NCI-H146 treated with DMSO at 0.1 percent for 48 hours (cell line): Measurements from ENCODE around the gene AMPH.
"Not testable (repeated sequence)": the region's sequence is repeated elsewhere in the genome, so short reads cannot be mapped to it uniquely, and the experiment has no call there.

ENCODE experiments used
- DNase-seq: peaks from one replicate; lab custom pipeline; 2025; ENCODE audit not compliant: unreplicated experiment; lab: John Stamatoyannopoulos, UW

Gene AMPH

DNA sequence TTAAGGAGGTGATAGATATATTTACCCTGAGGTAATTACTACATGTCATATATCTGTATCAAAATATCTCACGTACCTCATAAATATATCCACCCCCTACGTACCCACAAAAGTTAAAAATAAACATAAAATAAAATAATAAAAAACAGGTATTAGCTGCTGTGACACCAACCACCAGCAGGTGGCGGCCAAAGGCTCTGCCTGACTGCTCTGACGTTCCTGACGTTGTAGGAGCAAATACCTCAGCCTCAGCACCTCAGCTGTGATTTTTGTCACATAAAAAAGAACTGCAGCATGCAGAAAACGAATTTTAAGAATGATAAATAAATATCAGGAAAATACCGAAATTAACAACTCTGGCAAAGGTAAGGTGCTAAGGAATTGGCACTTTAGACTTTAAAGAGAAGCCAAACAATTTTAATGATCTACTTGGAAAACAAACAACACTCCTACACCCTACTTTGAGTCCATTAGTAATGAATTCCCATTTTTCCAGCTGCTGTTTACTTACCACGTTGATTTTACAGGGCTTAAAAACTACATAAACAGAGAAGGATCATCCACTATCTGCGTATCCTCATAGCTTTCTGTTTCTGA is 232.3 kb downstream of the AMPH start:
- DNase-seq = peak; percentile 7

DNA sequence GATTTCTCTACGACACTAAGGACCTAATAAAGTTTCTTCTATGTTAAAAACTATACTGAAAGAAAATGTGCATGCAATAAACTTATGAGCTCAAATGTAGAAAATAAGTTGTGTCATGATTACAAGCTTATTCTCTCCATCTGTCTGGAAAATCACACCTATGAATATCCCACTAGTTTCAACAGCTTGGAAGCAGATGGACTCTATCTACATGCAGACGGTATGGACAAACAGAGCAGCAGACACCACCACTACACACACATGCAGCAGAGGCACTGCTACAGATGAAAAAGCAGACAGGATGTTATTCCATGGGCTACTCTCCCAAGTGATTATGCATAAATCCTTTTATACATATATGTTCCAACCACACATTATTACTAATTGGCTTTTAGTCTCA is 234.3 kb downstream of the AMPH start:
- DNase-seq = no peak

DNA sequence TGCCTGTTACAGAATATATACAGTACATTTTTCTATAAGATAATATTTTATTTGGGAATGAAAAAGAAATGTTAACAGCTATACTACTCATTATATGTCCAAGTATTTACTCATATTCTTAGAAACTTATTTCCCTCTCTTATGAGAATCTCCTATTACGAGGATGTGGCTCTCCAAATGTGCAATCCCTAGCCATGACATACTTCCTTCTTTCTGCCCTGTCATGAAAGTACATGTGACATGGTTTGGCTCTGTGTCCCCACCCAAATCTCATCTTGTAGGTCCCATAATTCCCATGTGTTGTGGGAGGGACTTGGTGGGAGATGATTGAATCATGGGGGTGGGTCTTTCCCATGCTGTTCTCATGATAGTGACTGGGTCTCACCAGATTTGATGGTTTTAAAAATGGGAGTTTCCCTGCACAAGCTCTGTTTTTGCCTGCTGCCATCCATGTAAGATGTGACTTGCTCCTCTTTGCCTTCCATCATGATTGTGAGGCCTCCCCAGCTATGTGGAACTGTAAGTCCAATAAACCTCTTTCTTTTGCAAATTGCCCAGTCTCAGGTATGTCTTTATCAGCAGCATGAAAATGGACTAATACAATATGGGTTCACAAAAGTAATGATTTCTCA is 235.1 kb downstream of the AMPH start:
- DNase-seq = not testable (repeated sequence)

DNA sequence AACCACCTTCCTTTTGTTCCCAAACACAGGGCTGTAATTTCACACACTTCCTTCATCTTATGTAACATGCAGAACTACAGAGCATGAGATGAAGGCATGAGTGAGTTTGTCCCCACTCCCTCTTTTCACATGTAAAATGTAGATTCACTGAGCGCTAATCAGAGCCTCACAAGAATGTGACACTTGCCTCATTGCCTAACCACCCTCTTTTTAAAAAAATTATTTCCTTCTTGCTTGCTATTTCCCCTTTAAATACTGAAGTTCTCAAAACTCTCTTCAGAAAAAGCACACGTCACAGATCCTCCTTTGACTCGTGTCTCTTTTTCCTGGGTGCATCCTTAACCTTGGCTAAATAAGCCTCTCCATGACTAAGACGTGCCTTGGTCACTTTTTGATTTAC is 236.5 kb downstream of the AMPH start:
- DNase-seq = no peak

DNA sequence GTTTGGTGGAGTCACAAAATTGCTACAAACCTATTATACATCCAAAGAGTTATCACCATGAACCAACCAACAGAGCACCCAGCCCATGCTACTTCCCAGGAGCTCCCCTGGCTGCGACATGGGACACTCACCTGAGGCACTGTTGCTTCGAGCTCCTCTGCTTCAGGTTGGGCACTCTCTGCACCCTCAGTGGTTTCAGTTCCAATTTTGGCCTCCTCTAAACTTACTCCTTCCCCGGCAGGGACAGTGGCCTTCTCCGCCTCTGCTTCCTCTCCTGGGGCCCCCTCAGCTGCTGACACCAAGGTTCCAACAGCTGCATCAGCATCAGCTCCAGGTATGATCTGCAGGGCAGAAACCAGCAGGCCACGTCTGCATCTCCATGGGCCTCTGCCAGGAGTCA is 237.3 kb downstream of the AMPH start:
- DNase-seq = no peak

DNA sequence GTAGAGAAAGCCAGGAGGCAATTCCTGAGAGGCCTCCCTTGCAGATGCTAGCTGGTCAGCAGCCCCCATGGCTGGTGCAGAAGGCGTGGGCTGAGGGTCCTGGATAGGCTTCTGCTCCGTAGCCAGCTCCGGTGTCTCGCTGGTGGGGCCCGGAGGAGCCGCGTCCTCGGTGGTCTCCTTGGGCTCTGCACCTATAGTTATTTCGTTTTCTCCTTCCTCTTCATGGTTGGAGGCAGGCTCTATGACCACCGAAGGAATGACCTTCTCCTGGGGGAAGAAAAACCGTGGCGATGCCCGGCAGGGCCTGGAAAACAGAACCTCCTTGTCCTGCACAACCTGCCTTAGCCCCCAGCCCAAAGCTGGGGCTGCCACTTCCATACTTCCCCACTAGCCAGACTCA is 239.4 kb downstream of the AMPH start:
- DNase-seq = no peak

DNA sequence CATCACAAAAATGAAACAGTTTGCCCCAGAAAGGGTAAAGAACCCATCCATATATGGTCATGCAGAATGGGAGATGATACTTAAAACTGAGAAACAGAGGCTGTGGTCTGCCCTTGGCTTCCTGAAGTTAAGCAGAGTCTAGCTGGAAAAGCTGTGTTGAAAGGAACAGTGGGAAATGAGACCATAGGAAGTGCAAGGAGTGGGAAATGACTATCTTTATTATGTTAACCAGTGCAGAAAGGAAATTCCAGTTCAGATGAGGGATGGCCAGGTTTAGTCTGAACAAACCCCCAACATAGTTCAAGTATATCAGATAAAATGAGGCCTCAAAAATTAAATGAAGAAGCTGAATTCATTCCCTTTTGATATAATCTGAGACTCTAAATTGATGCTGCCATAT is 245.5 kb downstream of the AMPH start:
- DNase-seq = no peak

DNA sequence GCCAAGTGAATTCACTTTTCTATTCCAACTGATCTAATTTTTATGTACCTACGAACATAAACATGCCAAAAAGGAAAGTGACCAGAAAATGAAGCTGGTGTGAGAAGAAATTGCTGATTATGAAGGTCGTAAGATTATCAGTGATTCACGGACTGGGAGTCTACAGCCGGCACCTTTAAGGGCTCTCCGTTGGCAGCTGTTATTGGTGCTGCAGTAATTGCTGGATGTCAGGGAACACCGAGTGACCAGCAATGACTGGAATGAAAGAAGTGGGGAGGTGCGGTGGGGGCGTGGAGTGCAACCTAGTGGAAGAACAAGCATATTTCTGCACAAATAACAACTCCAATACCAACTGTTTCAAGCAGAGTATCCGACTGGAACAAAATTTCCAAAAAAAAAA is 247.9 kb downstream of the AMPH start:
- DNase-seq = no peak

DNA sequence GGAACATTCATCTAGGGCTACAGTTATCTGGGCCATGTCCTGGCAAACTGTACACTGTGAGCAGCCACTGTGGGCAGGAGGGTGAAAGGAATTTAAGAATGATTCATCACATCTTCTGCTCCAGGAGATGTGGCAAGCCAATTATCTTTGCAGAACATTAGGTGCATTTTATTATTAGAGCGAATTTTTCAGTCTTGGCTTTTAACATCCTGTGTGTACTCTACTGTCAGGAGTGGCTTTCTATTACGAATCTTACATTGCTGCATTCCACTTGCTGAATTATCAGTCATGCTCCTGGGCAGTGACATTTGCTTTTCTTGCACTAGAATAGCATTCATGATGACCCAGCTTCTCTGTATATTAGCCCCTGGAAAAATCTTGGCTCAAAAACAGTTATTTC is 248.5 kb downstream of the AMPH start:
- no peak for DNase-seq

DNA sequence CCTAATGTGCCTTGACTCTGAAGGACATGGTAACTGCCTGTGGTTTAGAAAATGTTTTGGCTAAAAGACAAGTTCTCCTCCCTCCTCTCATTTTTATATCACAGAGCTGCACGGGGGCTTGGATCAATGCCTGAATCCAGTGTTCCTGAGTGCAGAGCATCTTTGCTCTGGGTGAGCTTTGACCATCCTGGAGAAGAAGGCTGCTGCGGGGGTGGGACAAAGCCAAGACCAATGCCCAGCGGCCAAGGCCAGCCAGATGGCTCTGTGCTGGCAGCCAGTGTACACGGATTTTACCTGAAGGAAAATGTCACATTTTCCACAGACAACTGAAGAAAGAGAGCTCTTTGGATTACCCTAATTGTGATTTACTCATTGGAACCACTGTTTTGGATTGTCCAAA is 255.7 kb downstream of the AMPH start:
- no peak for DNase-seq

DNA sequence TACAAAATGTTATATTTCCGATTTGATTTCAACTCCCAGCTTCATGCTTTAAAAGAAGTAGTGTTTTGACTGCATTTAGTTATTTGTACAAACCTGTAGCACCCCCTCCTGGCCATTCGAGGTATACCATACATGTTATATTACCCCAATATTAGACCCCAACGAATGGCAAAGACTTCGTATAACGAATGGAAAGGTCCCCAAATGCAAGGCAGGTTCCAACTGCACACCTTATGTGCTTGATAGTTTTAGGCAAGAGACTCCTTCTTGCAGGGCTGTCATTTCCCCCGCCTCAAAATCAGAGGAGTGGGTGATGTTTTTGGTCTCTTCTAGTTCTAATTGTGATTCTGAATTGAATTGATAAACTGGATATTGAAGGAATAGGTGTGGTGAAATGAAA is 256.7 kb downstream of the AMPH start:
- no peak for DNase-seq

DNA sequence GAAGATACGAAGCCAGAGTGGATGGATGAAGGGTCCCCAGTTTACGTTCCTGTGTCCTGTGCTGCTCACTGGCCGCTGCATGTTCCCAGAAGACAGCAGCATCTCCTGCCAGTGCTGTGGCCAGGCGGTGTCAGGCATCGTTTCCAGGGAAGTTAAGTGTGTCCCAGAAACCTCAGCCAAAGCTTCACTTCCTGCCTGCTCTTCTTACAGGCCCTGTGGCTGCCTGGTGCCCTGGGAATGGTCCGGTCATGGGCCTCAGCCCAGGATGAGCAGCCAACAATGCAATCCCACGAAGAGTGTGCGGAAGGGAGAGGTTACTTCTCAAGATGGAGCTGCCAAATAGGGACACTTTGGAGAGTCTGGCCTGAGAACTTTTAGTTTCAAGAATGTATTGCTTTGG is 258.0 kb downstream of the AMPH start:
- DNase-seq = no peak

DNA sequence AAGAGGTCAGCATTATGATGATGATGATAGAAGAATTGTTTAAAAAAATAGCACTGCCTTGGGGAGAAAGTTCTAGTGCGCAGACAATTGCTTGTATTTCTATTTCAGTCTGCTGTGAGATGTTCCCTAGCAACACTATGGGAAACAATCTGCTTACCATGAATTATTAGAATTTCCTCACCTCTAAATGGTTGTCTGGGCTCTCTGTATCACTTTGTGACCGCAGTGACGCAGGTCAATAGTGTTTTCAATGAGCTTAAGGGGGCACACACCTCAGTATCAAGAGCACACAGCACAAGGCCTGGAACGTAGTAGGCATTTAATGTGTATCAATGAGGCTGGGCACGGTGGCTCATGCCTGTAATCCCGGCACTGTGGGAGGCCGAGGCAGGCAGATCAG is 258.9 kb downstream of the AMPH start:
- DNase-seq = no peak

DNA sequence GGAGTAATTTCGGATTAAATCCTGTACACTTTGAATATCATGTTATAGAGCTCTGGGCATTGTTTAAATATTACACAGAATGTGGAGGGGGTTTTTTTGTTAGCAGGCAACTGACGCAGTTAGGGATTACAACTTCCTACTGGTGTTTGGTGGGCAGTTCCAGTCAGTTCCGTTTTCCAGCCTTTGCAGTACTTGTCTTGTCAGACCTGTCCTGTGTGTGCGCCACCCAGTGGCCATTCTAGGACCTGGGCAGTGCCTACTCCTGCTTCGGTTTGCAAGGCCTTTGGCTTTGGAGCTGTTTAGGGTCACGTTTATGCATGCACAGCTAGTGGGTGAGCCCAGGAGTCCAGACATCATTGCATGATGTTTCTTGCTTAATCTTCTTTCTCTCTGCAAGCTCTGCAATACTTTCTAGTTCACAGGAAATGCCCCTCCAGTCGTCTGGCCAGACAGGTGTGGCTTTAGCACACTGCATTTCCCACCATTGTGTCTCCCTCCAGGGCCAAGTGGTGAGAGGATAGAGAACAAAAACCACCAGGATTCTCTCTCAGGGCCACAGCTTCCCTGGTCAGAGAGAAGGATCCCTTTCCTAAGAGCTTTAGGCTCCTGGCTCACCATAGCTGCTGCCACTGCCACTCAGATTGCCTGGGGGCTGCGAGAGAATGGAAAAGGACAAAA is 261.2 kb downstream of the AMPH start:
- DNase-seq = peak; percentile 23

DNA sequence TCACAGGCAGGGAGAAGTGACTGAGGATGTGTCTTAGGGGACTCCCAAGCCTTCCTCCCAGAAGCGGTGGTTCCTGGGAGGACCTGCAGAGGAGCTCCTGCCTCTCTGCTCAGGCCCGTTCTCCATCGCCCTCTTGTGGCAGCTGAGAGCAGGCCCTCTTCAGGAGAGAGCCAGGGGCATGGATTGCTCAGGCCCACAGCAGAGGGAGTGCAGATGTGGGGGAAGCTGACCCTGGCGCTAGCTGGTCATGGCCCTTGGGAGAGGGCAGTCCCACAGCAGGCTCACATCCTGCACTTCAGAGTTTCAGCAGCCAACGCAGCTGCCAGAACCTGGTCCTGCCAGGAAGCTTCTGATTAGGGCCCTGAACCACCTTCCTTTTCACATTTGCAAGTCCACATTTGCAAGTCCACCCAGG is 263.0 kb downstream of the AMPH start:
- no peak for DNase-seq

DNA sequence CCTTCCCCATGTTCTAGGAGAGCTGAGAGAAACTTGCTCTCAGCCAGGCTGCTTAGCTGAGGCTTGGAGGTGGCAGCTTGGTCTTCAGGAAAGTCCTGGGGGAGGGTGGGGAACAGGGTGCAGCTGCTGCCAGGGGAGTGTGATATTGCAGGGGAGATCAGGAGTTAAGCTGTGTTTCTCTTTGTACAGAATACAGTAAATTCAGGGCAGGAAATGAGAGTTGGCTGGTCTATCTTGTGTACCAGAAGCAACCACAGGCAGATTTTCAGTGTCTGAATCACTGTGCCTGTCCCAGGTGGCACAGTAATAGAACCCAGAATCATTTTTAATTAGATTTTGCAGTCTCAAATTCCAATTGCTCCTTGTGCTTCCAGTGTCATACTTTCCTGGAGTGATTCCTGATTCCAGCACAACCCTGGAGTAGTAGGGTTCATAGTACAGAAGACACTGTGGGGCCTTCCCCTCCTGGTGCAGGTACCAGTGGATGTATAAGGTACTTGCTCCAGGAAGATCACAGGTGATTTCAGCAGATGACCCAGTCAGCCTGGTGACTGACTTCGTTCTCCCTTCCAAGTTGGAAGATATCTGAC is 263.8 kb downstream of the AMPH start:
- DNase-seq = no peak

DNA sequence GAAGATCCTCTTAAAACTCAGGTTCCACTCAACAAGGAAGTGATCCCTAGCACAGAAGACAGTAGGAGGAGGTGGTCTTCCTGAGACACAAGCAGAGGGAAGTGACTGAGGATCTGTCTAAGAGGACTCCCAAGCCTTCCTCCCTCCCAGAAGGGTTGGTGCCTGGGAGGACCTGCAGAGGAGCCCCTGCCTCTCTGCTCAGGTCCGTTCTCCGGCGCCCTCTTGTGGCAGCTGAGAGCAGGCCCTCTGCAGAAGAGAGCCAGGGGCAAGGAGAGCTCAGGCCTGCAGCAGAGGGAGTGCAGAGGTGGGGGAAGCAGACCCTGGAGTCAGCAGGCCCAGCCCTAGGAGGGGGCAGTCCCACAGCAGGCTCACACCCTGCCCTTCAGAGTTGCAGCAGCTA is 267.8 kb downstream of the AMPH start:
- not testable (repeated sequence) for DNase-seq

DNA sequence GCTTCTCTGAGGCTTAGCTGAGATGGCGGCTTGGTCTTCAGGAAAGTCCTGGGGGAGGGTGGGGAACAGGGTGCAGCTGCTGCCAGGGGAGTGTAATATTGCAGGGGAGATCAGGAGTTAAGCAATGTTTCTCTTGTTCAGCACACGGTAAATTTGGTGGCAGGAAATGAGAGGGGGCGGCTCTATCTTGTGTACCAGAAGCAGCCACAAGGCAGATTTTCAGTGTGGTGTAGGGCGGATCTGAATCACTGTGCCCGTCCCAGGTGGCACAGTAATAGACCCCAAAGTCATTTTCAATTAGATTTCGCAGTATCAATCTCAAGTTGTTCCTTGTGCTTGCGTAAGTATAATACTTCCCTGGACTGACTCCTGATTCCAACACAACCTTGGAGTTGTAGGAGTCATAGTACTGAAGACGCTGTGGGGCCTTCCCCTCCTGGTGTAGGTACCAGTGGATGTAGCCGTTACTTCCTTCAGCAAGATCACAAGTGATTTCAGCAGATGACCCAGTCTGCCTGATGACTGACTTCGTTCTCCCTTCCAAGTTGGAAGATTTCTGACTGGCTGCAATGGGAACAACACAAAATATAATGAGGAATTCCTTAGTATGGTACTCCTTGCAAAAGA is 268.4 kb downstream of the AMPH start:
- not testable (repeated sequence) for DNase-seq

DNA sequence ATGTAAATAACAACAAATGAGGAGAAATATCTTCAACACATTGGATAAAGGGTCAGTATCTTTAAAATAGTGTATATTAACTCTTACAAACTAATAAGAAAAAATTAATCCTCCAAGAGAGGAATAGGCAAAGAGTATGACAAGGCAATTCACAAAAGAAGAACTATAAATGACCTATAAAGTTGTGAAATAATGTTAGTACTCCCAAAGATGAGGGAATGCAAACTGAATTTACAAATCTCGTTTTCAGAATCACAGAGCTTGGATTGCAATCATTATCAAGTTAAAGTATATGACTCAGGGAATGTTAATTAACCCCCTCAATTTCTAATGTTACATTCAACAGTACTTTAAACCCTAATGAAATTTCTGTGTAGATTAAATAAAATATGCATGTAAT is 270.4 kb downstream of the AMPH start:
- no peak for DNase-seq

DNA sequence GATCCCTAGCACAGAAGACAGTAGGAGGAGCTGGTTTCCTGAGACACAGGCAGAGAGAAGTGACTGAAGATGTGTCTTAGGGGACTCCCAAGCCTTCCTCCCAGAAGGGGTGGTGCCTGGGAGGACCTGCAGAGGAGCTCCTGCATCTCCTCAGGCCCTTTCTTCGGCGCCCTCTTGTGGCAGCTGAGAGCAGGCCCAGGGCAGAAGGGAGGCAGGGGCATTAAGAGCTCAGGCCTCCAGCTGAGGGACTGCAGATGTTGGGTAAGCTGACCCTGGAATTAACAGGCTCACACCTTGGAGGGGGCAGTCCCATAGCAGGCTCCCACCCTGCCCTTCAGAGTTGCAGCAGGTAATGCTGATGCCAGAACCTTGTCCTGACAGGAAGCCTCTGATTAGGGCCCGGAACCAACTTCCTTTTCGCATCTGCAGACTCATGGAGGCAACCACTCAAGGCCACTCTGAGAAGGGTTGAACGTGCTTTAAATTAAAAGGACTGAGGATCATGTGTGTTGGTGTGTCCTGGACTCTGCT is 272.0 kb downstream of the AMPH start:
- not testable (repeated sequence) for DNase-seq

DNA sequence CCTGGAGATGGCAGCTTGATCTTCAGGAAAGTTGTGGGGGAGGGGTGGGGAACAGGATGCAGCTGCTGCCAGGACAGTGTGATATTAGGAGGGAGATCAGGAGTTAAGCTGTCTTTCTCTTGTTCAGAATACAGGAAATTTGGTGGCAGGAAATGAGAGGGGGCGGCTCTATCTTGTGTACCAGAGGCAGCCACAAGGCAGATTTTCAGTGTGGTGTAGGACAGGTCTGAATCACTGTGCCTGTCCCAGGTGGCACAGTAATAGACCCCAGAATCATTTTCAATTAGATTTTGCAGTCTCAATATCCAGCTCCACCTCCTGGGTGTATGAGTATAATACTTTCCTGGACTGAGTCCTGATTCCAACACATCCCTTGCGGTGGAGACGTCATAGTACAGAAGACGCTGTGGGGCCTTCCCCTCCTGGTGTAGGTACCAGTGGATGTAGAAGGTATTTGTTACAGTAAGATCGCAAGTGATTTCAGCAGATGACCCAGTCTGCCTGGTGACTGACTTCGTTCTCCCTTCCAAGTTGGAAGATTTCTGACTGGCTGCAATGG is 272.8 kb downstream of the AMPH start:
- not testable (repeated sequence) for DNase-seq
